Measurements from ENCODE around the gene KAT6B. TPM values are rescaled to one million over a fixed set of nuclear protein-coding genes. Genes with fewer than 3 reads are reported as not detected.

The KAT6B gene
- total and polyA plus RNA-seq, 10 of the 15 experiments (the other 5 are each of a cell fraction or from before 2014, with no cell fraction given) = 2.7 to 22.6 (median 15.7) TPM

DNA sequence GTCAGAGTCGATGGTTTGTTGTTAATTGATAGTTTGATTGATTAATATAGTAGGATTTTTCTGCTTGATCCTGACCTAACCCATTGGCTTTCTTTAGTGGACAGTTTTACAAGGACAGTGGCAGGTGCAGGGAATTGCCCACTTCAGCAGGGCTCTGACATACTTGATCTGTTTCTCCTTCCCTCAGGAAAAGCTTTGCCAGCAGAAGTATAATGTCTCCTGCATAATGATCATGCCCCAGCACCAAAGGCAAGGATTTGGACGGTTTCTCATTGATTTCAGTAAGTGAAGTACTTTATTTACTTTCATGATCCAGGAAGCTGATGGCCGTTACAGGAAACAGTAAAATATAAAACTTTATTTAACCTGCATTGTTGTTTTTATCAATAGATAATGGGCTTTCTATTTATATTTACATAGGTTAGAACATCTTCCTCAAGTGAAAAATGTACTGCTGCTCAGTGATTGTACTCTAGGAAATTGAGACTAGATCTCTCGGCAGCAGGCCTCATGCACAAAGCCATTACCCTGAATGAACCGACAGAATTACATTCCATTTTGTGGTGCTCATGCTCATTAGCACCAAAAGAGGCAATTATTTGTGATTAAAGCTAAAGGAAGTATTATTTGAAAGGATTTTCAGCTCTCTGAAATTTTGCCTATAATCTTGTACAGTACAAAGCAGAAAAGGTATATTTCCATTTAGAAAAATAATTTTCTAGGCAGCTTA is 162.6 kb downstream of the KAT6B start:
- ATAC-seq (no peak), FAIRE-seq (no peak), DNase-seq (ENCODE audit: low read depth, low spot score) (no peak)
- 78% methylated on average over 5 of the region's 5 CpGs for WGBS (ENCODE audit: insufficient coverage, insufficient replicate concordance, low lambda C conversion rate, missing lambda C conversion rate)
- intact Hi-C loops (cut with micrococcal nuclease; ENCODE audit: unreplicated experiment) = no loop called here
- Histone ChIP-seq H4K20me1 (ENCODE audit: control insufficient read depth, insufficient read depth) (no peaks in the 10 kb centered on the region), H3K27me3 (replicated peaks in 1 of 2; ENCODE audit: control insufficient read depth in 2 of 2, insufficient read depth in 2 of 2, low read length in 1 of 2) (no peaks in the 10 kb centered on the region), H3K9ac (ENCODE audit: control insufficient read depth, insufficient read depth, low read length) (no peak overlapping the region), H3K79me2 (ENCODE audit: control insufficient read depth, insufficient read depth, low read length) (no peaks in the 10 kb centered on the region), H3K4me1 (ENCODE audit: control insufficient read depth, insufficient read depth, low read length) (no peaks in the 10 kb centered on the region), H2AFZ (ENCODE audit: control insufficient read depth, low read depth, low read length) (no peak overlapping the region), H3K36me3 (ENCODE audit: control insufficient read depth in 2 of 2, insufficient read depth in 2 of 2, low read length in 1 of 2) (peaks cover 0 to 9% of the 10 kb centered on the region in 2 experiments; a peak in 2 of 4 replicates), H3K9me3 (replicated peaks; ENCODE audit: control insufficient read depth, insufficient read depth, low read length) (no peaks in the 10 kb centered on the region), H3K4me2 (ENCODE audit: control insufficient read depth, insufficient read depth) (no peak overlapping the region), H3K27ac (ENCODE audit: control insufficient read depth, insufficient read depth) (no peak overlapping the region), H3K4me3 (no peak overlapping the region)
- TF ChIP-seq GATAD2B (conservative IDR thresholded peaks at IDR 0.05; ENCODE audit: low read depth) (no peak), BHLHE40 (IDR thresholded peaks at IDR 0.05; ENCODE audit: borderline replicate concordance in 1 of 2, low read depth in 2 of 2, low read length in 1 of 2) (no peak)
- TF ChIP-seq, protein P1, sequence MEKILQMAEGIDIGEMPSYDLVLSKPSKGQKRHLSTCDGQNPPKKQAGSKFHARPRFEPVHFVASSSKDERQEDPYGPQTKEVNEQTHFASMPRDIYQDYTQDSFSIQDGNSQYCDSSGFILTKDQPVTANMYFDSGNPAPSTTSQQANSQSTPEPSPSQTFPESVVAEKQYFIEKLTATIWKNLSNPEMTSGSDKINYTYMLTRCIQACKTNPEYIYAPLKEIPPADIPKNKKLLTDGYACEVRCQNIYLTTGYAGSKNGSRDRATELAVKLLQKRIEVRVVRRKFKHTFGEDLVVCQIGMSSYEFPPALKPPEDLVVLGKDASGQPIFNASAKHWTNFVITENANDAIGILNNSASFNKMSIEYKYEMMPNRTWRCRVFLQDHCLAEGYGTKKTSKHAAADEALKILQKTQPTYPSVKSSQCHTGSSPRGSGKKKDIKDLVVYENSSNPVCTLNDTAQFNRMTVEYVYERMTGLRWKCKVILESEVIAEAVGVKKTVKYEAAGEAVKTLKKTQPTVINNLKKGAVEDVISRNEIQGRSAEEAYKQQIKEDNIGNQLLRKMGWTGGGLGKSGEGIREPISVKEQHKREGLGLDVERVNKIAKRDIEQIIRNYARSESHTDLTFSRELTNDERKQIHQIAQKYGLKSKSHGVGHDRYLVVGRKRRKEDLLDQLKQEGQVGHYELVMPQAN (conservative IDR thresholded peaks at IDR 0.05) = no peak
- TF ChIP-seq, protein P2, sequence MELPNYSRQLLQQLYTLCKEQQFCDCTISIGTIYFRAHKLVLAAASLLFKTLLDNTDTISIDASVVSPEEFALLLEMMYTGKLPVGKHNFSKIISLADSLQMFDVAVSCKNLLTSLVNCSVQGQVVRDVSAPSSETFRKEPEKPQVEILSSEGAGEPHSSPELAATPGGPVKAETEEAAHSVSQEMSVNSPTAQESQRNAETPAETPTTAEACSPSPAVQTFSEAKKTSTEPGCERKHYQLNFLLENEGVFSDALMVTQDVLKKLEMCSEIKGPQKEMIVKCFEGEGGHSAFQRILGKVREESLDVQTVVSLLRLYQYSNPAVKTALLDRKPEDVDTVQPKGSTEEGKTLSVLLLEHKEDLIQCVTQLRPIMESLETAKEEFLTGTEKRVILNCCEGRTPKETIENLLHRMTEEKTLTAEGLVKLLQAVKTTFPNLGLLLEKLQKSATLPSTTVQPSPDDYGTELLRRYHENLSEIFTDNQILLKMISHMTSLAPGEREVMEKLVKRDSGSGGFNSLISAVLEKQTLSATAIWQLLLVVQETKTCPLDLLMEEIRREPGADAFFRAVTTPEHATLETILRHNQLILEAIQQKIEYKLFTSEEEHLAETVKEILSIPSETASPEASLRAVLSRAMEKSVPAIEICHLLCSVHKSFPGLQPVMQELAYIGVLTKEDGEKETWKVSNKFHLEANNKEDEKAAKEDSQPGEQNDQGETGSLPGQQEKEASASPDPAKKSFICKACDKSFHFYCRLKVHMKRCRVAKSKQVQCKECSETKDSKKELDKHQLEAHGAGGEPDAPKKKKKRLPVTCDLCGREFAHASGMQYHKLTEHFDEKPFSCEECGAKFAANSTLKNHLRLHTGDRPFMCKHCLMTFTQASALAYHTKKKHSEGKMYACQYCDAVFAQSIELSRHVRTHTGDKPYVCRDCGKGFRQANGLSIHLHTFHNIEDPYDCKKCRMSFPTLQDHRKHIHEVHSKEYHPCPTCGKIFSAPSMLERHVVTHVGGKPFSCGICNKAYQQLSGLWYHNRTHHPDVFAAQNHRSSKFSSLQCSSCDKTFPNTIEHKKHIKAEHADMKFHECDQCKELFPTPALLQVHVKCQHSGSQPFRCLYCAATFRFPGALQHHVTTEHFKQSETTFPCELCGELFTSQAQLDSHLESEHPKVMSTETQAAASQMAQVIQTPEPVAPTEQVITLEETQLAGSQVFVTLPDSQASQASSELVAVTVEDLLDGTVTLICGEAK (IDR thresholded peaks at IDR 0.05; ENCODE audit: borderline replicate concordance) = peak; percentile 48; the same call in 1 of the 2 replicates
- TF ChIP-seq, protein P3, sequence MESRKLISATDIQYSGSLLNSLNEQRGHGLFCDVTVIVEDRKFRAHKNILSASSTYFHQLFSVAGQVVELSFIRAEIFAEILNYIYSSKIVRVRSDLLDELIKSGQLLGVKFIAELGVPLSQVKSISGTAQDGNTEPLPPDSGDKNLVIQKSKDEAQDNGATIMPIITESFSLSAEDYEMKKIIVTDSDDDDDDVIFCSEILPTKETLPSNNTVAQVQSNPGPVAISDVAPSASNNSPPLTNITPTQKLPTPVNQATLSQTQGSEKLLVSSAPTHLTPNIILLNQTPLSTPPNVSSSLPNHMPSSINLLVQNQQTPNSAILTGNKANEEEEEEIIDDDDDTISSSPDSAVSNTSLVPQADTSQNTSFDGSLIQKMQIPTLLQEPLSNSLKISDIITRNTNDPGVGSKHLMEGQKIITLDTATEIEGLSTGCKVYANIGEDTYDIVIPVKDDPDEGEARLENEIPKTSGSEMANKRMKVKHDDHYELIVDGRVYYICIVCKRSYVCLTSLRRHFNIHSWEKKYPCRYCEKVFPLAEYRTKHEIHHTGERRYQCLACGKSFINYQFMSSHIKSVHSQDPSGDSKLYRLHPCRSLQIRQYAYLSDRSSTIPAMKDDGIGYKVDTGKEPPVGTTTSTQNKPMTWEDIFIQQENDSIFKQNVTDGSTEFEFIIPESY (IDR thresholded peaks at IDR 0.05) = no peak
- no TSS peak for BruUV-seq (replicated peaks)
- ChIA-PET RAD21 (ENCODE audit: unreplicated experiment) (interaction anchor here (1.5 kb wide), 1 partner anchor 76 kb away, joined by 3 read pairs; no protein-coding TSS in a partner anchor), SMC1A (ENCODE audit: uncharacterized antibody, unreplicated experiment) (interaction anchor here (1.0 to 22.3 kb wide), 4 partner anchors 14 to 311 kb away, joined by 4 to 553 read pairs (median 43); no protein-coding TSS in a partner anchor), POLR2A (interaction anchor here (0.5 kb wide), 1 partner anchor 156 kb away, joined by 3 read pairs; no protein-coding TSS in a partner anchor), CTCF (interaction anchor here (1.1 to 2.9 kb wide), 3 partner anchors 11 to 250 kb away, joined by 3 to 15 read pairs (median 9); no protein-coding TSS in a partner anchor)
- in situ Hi-C loops (cut with MboI) = no loop called here
